HepG2 (cell line): ENCODE measurements around the gene MYO3A. TPM values are rescaled to one million over a fixed set of nuclear protein-coding genes. Genes with fewer than 3 reads are reported as not detected.

Experiments used
- ATAC-seq: fragments of 200-7000 bp; cut with Tn5 transposase; 3 replicates; pipeline ENCODE4 v1.9.1; 2020; ENCODE audit warnings: mild to moderate bottlenecking, moderate library complexity
- Bru-seq: library from RNA; stranded (reverse); fragments of 400-500 nt; gene quantifications from one replicate; lab custom pipeline; 2021; lab: Mats Ljungman, UMichigan
- BruChase-seq, 2 experiments: library from RNA; stranded (reverse); fragments of 400-500 nt; gene quantifications; one replicate each; lab custom pipeline; 2021; lab: Mats Ljungman, UMichigan
- BruUV-seq: library from RNA; stranded (reverse); fragments of 400-500 nt; replicated peaks from 2 replicates; lab custom pipeline; 2021; lab: Mats Ljungman, UMichigan
- CTCF ChIA-PET: fragments of 300-600 bp; formaldehyde crosslinking; extraction: SDS; loops from one replicate; lab custom pipeline; 2021; ENCODE audit warnings: low total read pairs, inconsistent platforms, low intra/inter-chr PET ratio; lab: Yijun Ruan, JAX
- POLR2A ChIA-PET: fragments of 350-600 bp; sonication (Branson Sonifier 250); formaldehyde crosslinking; loops from one replicate; lab custom pipeline; 2020; ENCODE audit warnings: antibody characterized with exemption, inconsistent platforms; lab: Yijun Ruan, JAX
- DNase-seq: peaks from one replicate; pipeline ENCODE4 v3.0.0-alpha.2; 2015; ENCODE audit warnings: low spot score
- FAIRE-seq: peaks from 3 replicates; lab custom pipeline; 2011; peaks lifted over from hg19 to GRCh38; lab: Jason Lieb, UNC
- H2AFZ ChIP-seq: one replicate; pipeline ENCODE4 v1.6.1; 2011; ENCODE audit warnings: low read length, inconsistent platforms
- H3K27ac ChIP-seq: fragments of 300-600 bp; 3 replicates; pipeline ENCODE4 v1.8.0; 2011; ENCODE audit warnings: mixed run types, mild to moderate bottlenecking, mixed read lengths, low read length, inconsistent platforms; ENCODE audit not compliant: insufficient read depth; ENCODE audit errors: extremely low read length
- H3K27me3 ChIP-seq, 2 experiments: fragments of 200-600 bp in 1 of 2; 2 replicates in 1 of 2; 3 replicates in 1 of 2; pipeline versions ENCODE4 v1.6.0 to v1.8.0; 2011; ENCODE audit warnings: low read length in 2 of 2, mild to moderate bottlenecking in 2 of 2, moderate library complexity in 2 of 2, inconsistent platforms in 1 of 2; ENCODE audit not compliant: insufficient read depth in 2 of 2, control insufficient read depth in 1 of 2
- H3K36me3 ChIP-seq, 2 experiments: fragments of 200-600 bp in 1 of 2; replicated peaks in 1 of 2; 2 replicates in 1 of 2; 3 replicates in 1 of 2; pipeline versions ENCODE4 v1.5.1 to v1.8.0; 2011; ENCODE audit warnings: low read length in 2 of 2, inconsistent platforms in 1 of 2; ENCODE audit not compliant: insufficient read depth in 2 of 2, control insufficient read depth in 1 of 2
- H3K4me1 ChIP-seq: 2 replicates; pipeline ENCODE4 v1.5.1; 2012; ENCODE audit warnings: low read length, inconsistent platforms; ENCODE audit not compliant: insufficient read depth
- H3K4me2 ChIP-seq: 2 replicates; pipeline ENCODE4 v1.6.0; 2011; ENCODE audit warnings: low read depth, low read length, inconsistent platforms
- H3K4me3 ChIP-seq, 3 experiments: fragments of 200-600 bp in 1 of 3; sonication (generic), shearing (Covaris generic) in 1 of 3; replicated peaks in 1 of 3; 2 replicates each; pipeline ENCODE4 v1.5.1; 2011 to 2016; ENCODE audit warnings: low read length in 3 of 3, inconsistent platforms in 2 of 3, low read depth in 2 of 3, mild to moderate bottlenecking in 2 of 3, control low read depth in 1 of 3, mixed read lengths in 1 of 3; ENCODE audit not compliant: insufficient read depth in 1 of 3
- H3K79me2 ChIP-seq: one replicate; pipeline ENCODE4 v1.6.1; 2011; ENCODE audit warnings: low read length, inconsistent platforms; ENCODE audit not compliant: insufficient read depth
- H3K9ac ChIP-seq: 2 replicates; pipeline ENCODE4 v1.6.0; 2011; ENCODE audit warnings: mild to moderate bottlenecking, low read depth, low read length, inconsistent platforms; ENCODE audit not compliant: insufficient read depth
- H3K9me3 ChIP-seq: 2 replicates; pipeline ENCODE4 v1.5.1; 2012; ENCODE audit warnings: mild to moderate bottlenecking, low read length
- H4K20me1 ChIP-seq: 2 replicates; pipeline ENCODE4 v1.6.0; 2011; ENCODE audit warnings: inconsistent platforms, mild to moderate bottlenecking, low read length, moderate library complexity; ENCODE audit not compliant: insufficient read depth
- PRDM10 ChIP-seq: sonication (generic); formaldehyde crosslinking; IDR thresholded peaks from 2 replicates; pipeline ENCODE4 v1.4.0; 2020; ENCODE audit warnings: low read depth, missing genetic modification reagents
- SATB2 ChIP-seq: sonication (generic); formaldehyde crosslinking; IDR thresholded peaks from 2 replicates; pipeline ENCODE4 v1.5.0; 2020; ENCODE audit warnings: missing genetic modification reagents
- WGBS: methylation state at CpG from one replicate; pipeline ENCODE4 v1.1.6; 2017; ENCODE audit warnings: low lambda C conversion rate; 5-methylcytosine and 5-hydroxymethylcytosine counted together
- in situ Hi-C: cut with HindIII; loops from 2 replicates; pipeline ENCODE4 v1.10.0; 2017; ENCODE audit warnings: low pct_unique_long_range_greater_than_20kb; ENCODE audit not compliant: extremely low pct_ligation_motif_present
- intact Hi-C: fragments of 100-400 bp; cut with micrococcal nuclease; formaldehyde crosslinking; loops from one replicate; pipeline ENCODE4 v1.10.0; 2022; ENCODE audit not compliant: unreplicated experiment
- long read RNA-seq, 2 experiments: library from RNA in 1 of 2; library from polyadenylated mRNA in 1 of 2; stranded (forward) in 1 of 2; unstranded in 1 of 2; transcript quantifications; one replicate each; pipeline ENCODE4 v2.0.0, GENCODE V29; 2019 to 2022
- polyA minus RNA-seq, 3 experiments: library from RNA; depleted of rRNA, polyadenylated mRNA; stranded (reverse); fragments of >200 nt; gene quantifications; 2 replicates each; pipeline ENCODE4 v1.2.3, GENCODE V29; 2011; ENCODE audit warnings: low replicate concordance in 1 of 3
- polyA plus RNA-seq, 8 experiments: library from polyadenylated mRNA; depleted of rRNA in 3 of 8; stranded (reverse) in 7 of 8; unstranded in 1 of 8; fragments of >200 nt; fragmentation: Illumina TruSeq in 4 of 8; extraction: Trizol in 4 of 8; gene quantifications; 2 replicates each; pipeline versions ENCODE4 v1.2.1 to v1.2.3, GENCODE V29; 2011 to 2016; ENCODE audit warnings: low read depth in 4 of 8, missing spikeins in 1 of 8, mixed read lengths in 1 of 8; ENCODE audit not compliant: insufficient read depth in 1 of 8
- total RNA-seq, 5 experiments: library from RNA; depleted of rRNA; stranded (reverse); fragments of >200 nt; fragmentation: Illumina TruSeq; extraction: Trizol; gene quantifications; 2 replicates each; pipeline ENCODE4 v1.2.3, GENCODE V29; 2016; ENCODE audit warnings: low read depth in 1 of 5
- TF ChIP-seq, protein P1 (sequence below): sonication (generic); formaldehyde crosslinking; conservative IDR thresholded peaks from 2 replicates; pipeline ENCODE4 v1.5.0; 2020; ENCODE audit warnings: missing genetic modification reagents

MYO3A gene, protein sequence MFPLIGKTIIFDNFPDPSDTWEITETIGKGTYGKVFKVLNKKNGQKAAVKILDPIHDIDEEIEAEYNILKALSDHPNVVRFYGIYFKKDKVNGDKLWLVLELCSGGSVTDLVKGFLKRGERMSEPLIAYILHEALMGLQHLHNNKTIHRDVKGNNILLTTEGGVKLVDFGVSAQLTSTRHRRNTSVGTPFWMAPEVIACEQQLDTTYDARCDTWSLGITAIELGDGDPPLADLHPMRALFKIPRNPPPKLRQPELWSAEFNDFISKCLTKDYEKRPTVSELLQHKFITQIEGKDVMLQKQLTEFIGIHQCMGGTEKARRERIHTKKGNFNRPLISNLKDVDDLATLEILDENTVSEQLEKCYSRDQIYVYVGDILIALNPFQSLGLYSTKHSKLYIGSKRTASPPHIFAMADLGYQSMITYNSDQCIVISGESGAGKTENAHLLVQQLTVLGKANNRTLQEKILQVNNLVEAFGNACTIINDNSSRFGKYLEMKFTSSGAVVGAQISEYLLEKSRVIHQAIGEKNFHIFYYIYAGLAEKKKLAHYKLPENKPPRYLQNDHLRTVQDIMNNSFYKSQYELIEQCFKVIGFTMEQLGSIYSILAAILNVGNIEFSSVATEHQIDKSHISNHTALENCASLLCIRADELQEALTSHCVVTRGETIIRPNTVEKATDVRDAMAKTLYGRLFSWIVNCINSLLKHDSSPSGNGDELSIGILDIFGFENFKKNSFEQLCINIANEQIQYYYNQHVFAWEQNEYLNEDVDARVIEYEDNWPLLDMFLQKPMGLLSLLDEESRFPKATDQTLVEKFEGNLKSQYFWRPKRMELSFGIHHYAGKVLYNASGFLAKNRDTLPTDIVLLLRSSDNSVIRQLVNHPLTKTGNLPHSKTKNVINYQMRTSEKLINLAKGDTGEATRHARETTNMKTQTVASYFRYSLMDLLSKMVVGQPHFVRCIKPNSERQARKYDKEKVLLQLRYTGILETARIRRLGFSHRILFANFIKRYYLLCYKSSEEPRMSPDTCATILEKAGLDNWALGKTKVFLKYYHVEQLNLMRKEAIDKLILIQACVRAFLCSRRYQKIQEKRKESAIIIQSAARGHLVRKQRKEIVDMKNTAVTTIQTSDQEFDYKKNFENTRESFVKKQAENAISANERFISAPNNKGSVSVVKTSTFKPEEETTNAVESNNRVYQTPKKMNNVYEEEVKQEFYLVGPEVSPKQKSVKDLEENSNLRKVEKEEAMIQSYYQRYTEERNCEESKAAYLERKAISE (N-terminal part only)
- not detected in 2 replicates for total RNA-seq (2016; rRNA removed; fragmentation: Illumina TruSeq; extraction: Trizol)
- not detected in 2 replicates for total RNA-seq (2016; cell fraction: cytosol; rRNA removed; fragmentation: Illumina TruSeq; extraction: Trizol; ENCODE audit: low read depth)
- total RNA-seq (2016; cell fraction: insoluble cytoplasmic fraction; rRNA removed; fragmentation: Illumina TruSeq; extraction: Trizol) = not detected in 2 replicates
- not detected in 2 replicates for total RNA-seq (2016; cell fraction: membrane; rRNA removed; fragmentation: Illumina TruSeq; extraction: Trizol)
- not detected in 2 replicates for total RNA-seq (2016; cell fraction: nucleus; rRNA removed; fragmentation: Illumina TruSeq; extraction: Trizol)
- not detected in 2 replicates for polyA plus RNA-seq (2011; rRNA removed)
- not detected in 2 replicates for polyA plus RNA-seq (2011; cell fraction: cytosol; rRNA removed)
- polyA plus RNA-seq (2011; cell fraction: nucleus; rRNA removed) = not detected in 2 replicates
- polyA plus RNA-seq (2012) = not detected in 2 replicates
- not detected in 2 replicates for polyA plus RNA-seq (2016; cell fraction: cytosol; fragmentation: Illumina TruSeq; extraction: Trizol; ENCODE audit: low read depth)
- not detected in 2 replicates for polyA plus RNA-seq (2016; cell fraction: insoluble cytoplasmic fraction; fragmentation: Illumina TruSeq; extraction: Trizol; ENCODE audit: low read depth)
- not detected in 2 replicates for polyA plus RNA-seq (2016; cell fraction: membrane; fragmentation: Illumina TruSeq; extraction: Trizol; ENCODE audit: low read depth)
- not detected in 2 replicates for polyA plus RNA-seq (2016; cell fraction: nucleus; fragmentation: Illumina TruSeq; extraction: Trizol; ENCODE audit: insufficient read depth, low read depth)
- polyA minus RNA-seq (2011; rRNA and poly(A)+ RNA removed; ENCODE audit: low replicate concordance) = not detected in 2 replicates
- polyA minus RNA-seq (2011; cell fraction: cytosol; rRNA and poly(A)+ RNA removed) = not detected in 2 replicates
- polyA minus RNA-seq (2011; cell fraction: nucleus; rRNA and poly(A)+ RNA removed) = not detected in 2 replicates
- not detected for Bru-seq, nascent RNA
- BruChase-seq, experiment 1, labeled RNA remaining after a 6-hour chase = not detected
- BruChase-seq, experiment 2, labeled RNA remaining after a 2-hour chase = not detected
- long read RNA-seq, experiment 1 = 0 reads
- long read RNA-seq, experiment 2 = 0 reads

- H3K9ac ChIP-seq = no peak within 1 kb of the TSS
- no peaks in the 10 kb centered on the region for H3K79me2 ChIP-seq
- no peak within 1 kb of the TSS for H3K27ac ChIP-seq
- ChIA-PET POLR2A (no interaction called here), CTCF (no interaction called here)
- peak within 1 kb of the TSS in 1 of 3 experiments; percentile 28; a peak in 1 of 6 replicates for H3K4me3 ChIP-seq
- H3K4me2 ChIP-seq = peak within 1 kb of the TSS; percentile 27; the same call in 1 of the 2 replicates
- H3K27me3 ChIP-seq = peaks cover 0 to 4% of the 10 kb centered on the region in 2 experiments; a peak in 1 of 5 replicates
- FAIRE-seq (no peak), DNase-seq (no peak), ATAC-seq (peak; percentile 78)
- BruUV-seq = no TSS peak
- H3K9me3 ChIP-seq = no peaks in the 10 kb centered on the region
- H2AFZ ChIP-seq = no peak within 1 kb of the TSS
- in situ Hi-C loops = no loop called here
- intact Hi-C loops = no loop called here
- no peaks in the 10 kb centered on the region for H4K20me1 ChIP-seq
- no peaks in the 10 kb centered on the region for H3K36me3 ChIP-seq
- WGBS = 46% methylated on average over 37 of the region's 73 CpGs
- H3K4me1 ChIP-seq = no peaks in the 10 kb centered on the region
- TF ChIP-seq, protein P1, sequence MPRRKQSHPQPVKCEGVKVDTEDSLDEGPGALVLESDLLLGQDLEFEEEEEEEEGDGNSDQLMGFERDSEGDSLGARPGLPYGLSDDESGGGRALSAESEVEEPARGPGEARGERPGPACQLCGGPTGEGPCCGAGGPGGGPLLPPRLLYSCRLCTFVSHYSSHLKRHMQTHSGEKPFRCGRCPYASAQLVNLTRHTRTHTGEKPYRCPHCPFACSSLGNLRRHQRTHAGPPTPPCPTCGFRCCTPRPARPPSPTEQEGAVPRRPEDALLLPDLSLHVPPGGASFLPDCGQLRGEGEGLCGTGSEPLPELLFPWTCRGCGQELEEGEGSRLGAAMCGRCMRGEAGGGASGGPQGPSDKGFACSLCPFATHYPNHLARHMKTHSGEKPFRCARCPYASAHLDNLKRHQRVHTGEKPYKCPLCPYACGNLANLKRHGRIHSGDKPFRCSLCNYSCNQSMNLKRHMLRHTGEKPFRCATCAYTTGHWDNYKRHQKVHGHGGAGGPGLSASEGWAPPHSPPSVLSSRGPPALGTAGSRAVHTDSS = no peak
- no peak for TF ChIP-seq PRDM10 (CRISPR knock-in tag)
- no peak for TF ChIP-seq SATB2
Measured at GRCh38 chr10:25933653-25934608, at the start of gene MYO3A. Gene MYO3A, plus strand, starts transcription at chr10:25934229. Its CDS starts 17,882 bp downstream, at chr10:25952111.
